Ovary (tissue), 9 donors: ENCODE results near the gene PCED1B. TPM values are rescaled to one million over a fixed set of nuclear protein-coding genes. Genes with fewer than 3 reads are reported as not detected.

Source experiments
- DNase-seq, 5 donors: peaks; one replicate each; pipeline ENCODE4 v3.0.0-alpha.2; 2019 to 2020
- H3K27ac ChIP-seq, 2 donors: fragments of 200-600 bp; one replicate each; pipeline versions ENCODE4 v1.5.1 to v1.8.0; 2019 to 2022
- H3K27me3 ChIP-seq: fragments of 200-600 bp; one replicate; pipeline ENCODE4 v1.8.0; 2022
- H3K36me3 ChIP-seq: fragments of 200-600 bp; sonication (generic); one replicate; pipeline ENCODE4 v1.5.1; 2019
- H3K4me1 ChIP-seq: one replicate; pipeline ENCODE4 v1.8.1; 2013; ENCODE audit warnings: mild to moderate bottlenecking, moderate library complexity; ENCODE audit not compliant: insufficient read depth
- H3K4me3 ChIP-seq: fragments of 200-600 bp; sonication (generic); one replicate; pipeline ENCODE4 v1.5.1; 2017
- H3K9me3 ChIP-seq, 2 donors: fragments of 200-600 bp in 1 of 2; sonication (generic) in 1 of 2; one replicate each; pipeline versions ENCODE4 v1.5.1 to v1.8.1; 2013 to 2019; ENCODE audit warnings: mild to moderate bottlenecking in 1 of 2, moderate library complexity in 1 of 2
- CTCF ChIP-seq, 3 donors: fragments of 450-650 bp in 2 of 3; fragments of 200-600 bp in 1 of 3; IDR thresholded peaks; one replicate each; pipeline versions ENCODE4 v1.5.1 to v1.8.0; 2016 to 2022; ENCODE audit warnings: antibody characterized with exemption in 3 of 3, mild to moderate bottlenecking in 1 of 3
- EP300 ChIP-seq: sonication (generic); formaldehyde crosslinking; IDR thresholded peaks from one replicate; pipeline ENCODE4 v1.6.1; 2017; ENCODE audit warnings: antibody characterized with exemption
- POLR2A ChIP-seq: fragments of 450-650 bp; IDR thresholded peaks from one replicate; pipeline ENCODE4 v1.6.1; 2017; ENCODE audit warnings: antibody characterized with exemption, mild to moderate bottlenecking, moderate library complexity
- WGBS, 3 donors: extraction: QIAGEN DNeasy Blood & Tissue Kit in 1 of 3; methylation state at CpG; one replicate each; pipeline versions ENCODE4 v1.1.5 to v1.1.7; 2013 to 2017; 5-methylcytosine and 5-hydroxymethylcytosine counted together
- intact Hi-C, 4 donors: fragments of 100-400 bp; cut with DNase I; formaldehyde crosslinking; loops; one replicate each; pipeline versions ENCODE4 v1.11.0 to v1.15.1; 2022 to 2023
- polyA plus RNA-seq, 2 donors: library from polyadenylated mRNA; stranded (reverse); fragments of 200-250 nt in 1 of 2; fragments of 350-450 nt in 1 of 2; fragmentation: Illumina TruSeq in 1 of 2; extraction: RNeasy Lipid Tissue Mini Kit (QIAGEN cat#74804) in 1 of 2; gene quantifications; one replicate each; pipeline ENCODE4 v1.2.3, GENCODE V29; 2013 to 2014
- total RNA-seq, 7 donors: library from RNA; depleted of rRNA in 2 of 7; stranded (reverse); fragments of >200 nt in 2 of 7; fragmentation: NEBNext Ultra II Directional in 3 of 7; extraction: Animal tissue kit (Norgen Biotek cat#: 25700) in 3 of 7; gene quantifications; one replicate each; pipeline versions ENCODE4 v1.1.0 to v1.2.4, GENCODE V29; 2016 to 2023
- donor health status: DM: no; HTN: no; CAD: no; lungs with moderate emphysema.
- donor health status: DM: no; HTN: no; CAD: no.
- donor health status: Bipolar disorder and iron deficiency.
- donor health status: DM: yes; HTN: yes; CAD: no.
- donor health status: DM: no; HTN: no; CAD: no.
- donor health status: DM: yes; HTN: yes; CAD: no.

The PCED1B gene
- total and polyA plus RNA-seq, 9 donors, result 9.9 to 27.2 (median 13.0) TPM

DNA sequence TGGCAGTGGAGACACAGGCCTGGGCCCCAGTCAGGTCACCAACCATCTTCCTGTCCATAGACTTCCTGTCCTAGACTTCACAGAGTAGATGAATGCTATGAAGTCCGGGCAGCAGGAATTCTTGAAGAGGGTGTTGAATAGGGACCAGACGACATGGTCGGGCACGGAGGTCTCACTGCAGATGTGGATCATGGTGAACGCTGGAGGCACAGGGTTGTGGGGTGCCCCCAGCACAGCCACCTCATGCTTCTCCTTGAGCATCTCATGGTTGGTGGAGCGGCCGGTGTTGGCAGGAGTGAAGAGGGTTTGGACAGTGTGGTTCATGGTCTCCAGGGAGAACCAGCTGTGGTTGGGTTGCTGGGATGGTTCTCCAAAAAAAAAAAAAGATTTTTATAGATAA is 56.2 kb downstream of the PCED1B start:
- Histone ChIP-seq H3K27ac (no peak overlapping the region), H3K9me3 (no peaks in the 10 kb centered on the region), H3K4me3 (no peak overlapping the region), H3K27me3 (no peaks in the 10 kb centered on the region), H3K36me3 (no peaks in the 10 kb centered on the region), H3K4me1 (no peaks in the 10 kb centered on the region)
- no peak for TF ChIP-seq EP300
- TF ChIP-seq CTCF (IDR thresholded peaks at IDR 0.05), result no peak
- TF ChIP-seq POLR2A, result no peak
- DNase-seq, result no peak
- intact Hi-C loops, result no loop called here
- WGBS, 3 donors, result 95 to 99% (median 97%) methylated on average over 7 of the region's 7 CpGs

DNA sequence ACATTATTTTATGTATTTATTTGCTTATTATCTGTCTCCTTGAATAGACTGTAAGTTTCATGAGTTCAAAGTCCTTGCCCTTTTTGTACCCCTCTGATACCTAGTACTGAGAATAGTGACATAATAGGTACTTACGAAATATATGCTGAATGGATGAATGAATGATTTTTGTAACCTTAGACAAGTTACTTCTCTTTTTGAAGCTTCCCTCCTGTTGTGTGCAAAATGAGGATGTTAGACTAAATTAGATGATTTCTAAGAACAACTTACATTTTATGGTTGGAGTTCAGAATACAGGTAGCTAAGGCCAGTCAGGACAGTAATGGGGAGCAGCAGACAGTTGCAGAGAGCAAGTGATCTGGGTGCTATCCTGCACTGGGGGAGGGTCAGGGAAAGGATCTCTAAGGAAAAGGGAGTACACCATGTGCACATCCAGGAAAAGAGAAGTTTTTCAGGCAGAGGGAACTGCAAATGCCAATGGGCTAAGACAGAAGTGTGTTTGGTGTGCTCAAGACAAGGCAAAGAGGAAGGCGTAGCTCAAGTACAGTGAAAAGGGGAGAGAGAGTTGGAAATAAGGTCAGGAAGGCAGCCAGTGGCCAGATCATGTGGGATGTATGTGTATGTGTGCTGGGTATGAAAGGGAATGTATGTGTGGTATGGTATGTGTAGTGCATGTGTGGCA is 59.7 kb downstream of the PCED1B start:
- no peak for TF ChIP-seq EP300
- TF ChIP-seq CTCF (IDR thresholded peaks at IDR 0.05), result no peak
- no peak for TF ChIP-seq POLR2A
- intact Hi-C loops, result no loop called here
- Histone ChIP-seq H3K4me3 (no peak overlapping the region), H3K9me3 (no peaks in the 10 kb centered on the region), H3K36me3 (no peaks in the 10 kb centered on the region), H3K4me1 (no peaks in the 10 kb centered on the region), H3K27ac (no peak overlapping the region), H3K27me3 (no peaks in the 10 kb centered on the region)
- 93 to 98% (median 96%) methylated on average over 2 of the region's 2 CpGs for WGBS, 3 donors
- no peak for DNase-seq

DNA sequence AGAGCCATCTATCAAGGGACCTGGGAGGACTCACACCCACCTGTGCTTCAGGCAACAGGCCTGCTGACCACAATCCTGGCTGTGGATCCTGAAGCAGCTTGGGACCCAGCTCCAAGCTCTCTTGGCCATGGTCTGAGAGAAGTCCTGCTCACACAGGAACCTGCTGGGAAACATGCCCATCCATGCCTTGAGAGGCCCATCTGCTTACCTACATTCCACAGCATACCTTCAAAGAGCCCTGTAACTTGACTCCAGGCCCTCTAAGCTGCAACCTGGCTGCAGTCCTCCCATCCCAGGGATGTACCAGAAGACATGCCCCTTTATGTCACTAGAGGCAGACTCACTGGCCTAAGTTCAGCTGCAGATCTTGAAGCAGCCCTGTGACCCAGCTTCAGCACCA is 62.0 kb downstream of the PCED1B start:
- no peaks in the 10 kb centered on the region for H3K27me3 ChIP-seq
- intact Hi-C loops, result no loop called here
- TF ChIP-seq EP300, result no peak
- no peak for TF ChIP-seq CTCF (IDR thresholded peaks at IDR 0.05)
- no peak for TF ChIP-seq POLR2A
- H3K36me3 ChIP-seq, result no peaks in the 10 kb centered on the region
- no peak overlapping the region for H3K4me3 ChIP-seq
- no peaks in the 10 kb centered on the region for H3K4me1 ChIP-seq
- H3K27ac ChIP-seq, result no peak overlapping the region
- DNase-seq, result no peak
- no peaks in the 10 kb centered on the region for H3K9me3 ChIP-seq

- H3K9me3 ChIP-seq, result no peaks in the 10 kb centered on the region
- intact Hi-C loops, result no loop called here
- no peaks in the 10 kb centered on the region for H3K36me3 ChIP-seq
- no peaks in the 10 kb centered on the region for H3K27me3 ChIP-seq
- no peak overlapping the region for H3K4me3 ChIP-seq
- H3K27ac ChIP-seq, result no peak overlapping the region
- DNase-seq, result no peak
- H3K4me1 ChIP-seq, result no peaks in the 10 kb centered on the region
- 11 to 30% (median 21%) methylated on average over 2 of the region's 2 CpGs for WGBS, 3 donors
- TF ChIP-seq POLR2A (no peak), EP300 (no peak), CTCF (IDR thresholded peaks at IDR 0.05) (no peak)
Observed at GRCh38 chr12:47144769-47145168, 65.3 kb downstream of the PCED1B start.
